ENCODE results near the gene MACC1.

The MACC1 gene

DNA sequence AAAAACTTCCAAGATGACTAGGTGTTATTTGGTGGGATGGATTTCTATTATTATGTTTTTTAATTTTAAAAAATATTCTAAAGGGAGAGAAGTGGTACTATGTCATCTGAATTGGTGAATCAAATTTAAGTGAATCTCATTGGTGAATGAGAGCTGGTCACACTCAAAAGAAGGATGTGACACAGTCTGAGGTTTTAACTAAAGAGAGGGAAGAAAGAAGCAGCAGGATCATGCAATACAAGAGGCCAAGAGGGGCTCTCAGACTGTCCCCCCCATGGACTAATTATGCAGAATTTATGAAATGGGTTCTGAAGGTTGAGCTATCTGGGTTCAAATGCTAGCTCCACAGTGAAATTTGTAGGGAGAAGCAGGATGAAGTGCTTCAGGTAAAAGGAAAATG lies 16.2 kb downstream of the MACC1 start:
- TF ChIP-seq EZH2 (IDR thresholded peaks at IDR 0.05; ENCODE audit: borderline replicate concordance, low read length): no peak
- TF ChIP-seq CTCF (IDR thresholded peaks at IDR 0.05; ENCODE audit: low read length): no peak
- Histone ChIP-seq H4K20me1 (ENCODE audit: insufficient read depth, low read length) (no peaks in the 10 kb centered on the region), H2AFZ (ENCODE audit: low read length) (no peak overlapping the region), H3K27ac (ENCODE audit: low read depth, low read length, poor library complexity, severe bottlenecking) (peak overlapping the region; percentile 84), H3K4me1 (ENCODE audit: insufficient read depth, low read length, severe bottlenecking) (peaks cover 51% of the 10 kb centered on the region), H3K4me3 (ENCODE audit: low read depth, low read length, poor library complexity, severe bottlenecking) (no peak overlapping the region), H3F3A (ENCODE audit: insufficient read depth, low read length) (peaks cover 15% of the 10 kb centered on the region; the same call in 1 of the 2 replicates), H3K4me2 (ENCODE audit: low read length) (peak overlapping the region; percentile 44), H3K79me2 (ENCODE audit: insufficient read depth, low read length) (peaks cover 18% of the 10 kb centered on the region), H3K9me3 (ENCODE audit: low read length) (no peaks in the 10 kb centered on the region), H3K9me2 (ENCODE audit: low read depth, low read length) (no peaks in the 10 kb centered on the region), H3K9ac (ENCODE audit: low read length) (peak overlapping the region; percentile 0; the same call in 1 of the 2 replicates), H3K36me3 (ENCODE audit: insufficient read depth, low read length) (peaks cover 22% of the 10 kb centered on the region), H3K27me3 (ENCODE audit: insufficient read depth, low read length) (no peaks in the 10 kb centered on the region)

DNA sequence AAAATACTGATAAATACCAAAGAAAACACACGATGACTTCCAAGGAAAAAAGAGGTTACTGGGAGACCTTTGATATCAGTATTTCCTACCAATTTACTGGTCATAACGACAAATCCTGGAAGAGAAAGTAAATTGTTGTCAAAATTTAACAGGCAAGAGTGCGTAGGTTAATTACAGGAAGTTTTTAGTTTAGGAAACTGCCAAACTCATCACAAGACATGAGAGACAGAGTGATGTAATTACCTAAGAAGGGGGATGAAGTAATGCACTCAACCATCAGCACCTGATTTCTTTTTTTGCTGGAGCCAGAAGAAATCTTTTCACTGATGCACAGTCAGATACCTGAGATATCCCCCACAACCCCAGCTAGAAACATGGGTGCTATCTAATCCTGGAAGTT lies 16.8 kb downstream of the MACC1 start:
- Histone ChIP-seq H2AFZ (ENCODE audit: low read length) (no peak overlapping the region), H3K4me2 (ENCODE audit: low read length) (peak overlapping the region; percentile 44; the same call in 1 of the 2 replicates), H3K36me3 (ENCODE audit: insufficient read depth, low read length) (peaks cover 19% of the 10 kb centered on the region), H3K9ac (ENCODE audit: low read length) (peak overlapping the region; percentile 0), H3K9me2 (ENCODE audit: low read depth, low read length) (no peaks in the 10 kb centered on the region), H3K27ac (ENCODE audit: low read depth, low read length, poor library complexity, severe bottlenecking) (peak overlapping the region; percentile 84), H3F3A (ENCODE audit: insufficient read depth, low read length) (peaks cover 15% of the 10 kb centered on the region; the same call in 1 of the 2 replicates), H3K4me3 (ENCODE audit: low read depth, low read length, poor library complexity, severe bottlenecking) (no peak overlapping the region), H3K4me1 (ENCODE audit: insufficient read depth, low read length, severe bottlenecking) (peaks cover 52% of the 10 kb centered on the region), H3K9me3 (ENCODE audit: low read length) (no peaks in the 10 kb centered on the region), H3K27me3 (ENCODE audit: insufficient read depth, low read length) (no peaks in the 10 kb centered on the region), H4K20me1 (ENCODE audit: insufficient read depth, low read length) (no peaks in the 10 kb centered on the region), H3K79me2 (ENCODE audit: insufficient read depth, low read length) (peaks cover 18% of the 10 kb centered on the region)
- no peak for TF ChIP-seq EZH2 (IDR thresholded peaks at IDR 0.05; ENCODE audit: borderline replicate concordance, low read length)
- no peak for TF ChIP-seq CTCF (IDR thresholded peaks at IDR 0.05; ENCODE audit: low read length)

DNA sequence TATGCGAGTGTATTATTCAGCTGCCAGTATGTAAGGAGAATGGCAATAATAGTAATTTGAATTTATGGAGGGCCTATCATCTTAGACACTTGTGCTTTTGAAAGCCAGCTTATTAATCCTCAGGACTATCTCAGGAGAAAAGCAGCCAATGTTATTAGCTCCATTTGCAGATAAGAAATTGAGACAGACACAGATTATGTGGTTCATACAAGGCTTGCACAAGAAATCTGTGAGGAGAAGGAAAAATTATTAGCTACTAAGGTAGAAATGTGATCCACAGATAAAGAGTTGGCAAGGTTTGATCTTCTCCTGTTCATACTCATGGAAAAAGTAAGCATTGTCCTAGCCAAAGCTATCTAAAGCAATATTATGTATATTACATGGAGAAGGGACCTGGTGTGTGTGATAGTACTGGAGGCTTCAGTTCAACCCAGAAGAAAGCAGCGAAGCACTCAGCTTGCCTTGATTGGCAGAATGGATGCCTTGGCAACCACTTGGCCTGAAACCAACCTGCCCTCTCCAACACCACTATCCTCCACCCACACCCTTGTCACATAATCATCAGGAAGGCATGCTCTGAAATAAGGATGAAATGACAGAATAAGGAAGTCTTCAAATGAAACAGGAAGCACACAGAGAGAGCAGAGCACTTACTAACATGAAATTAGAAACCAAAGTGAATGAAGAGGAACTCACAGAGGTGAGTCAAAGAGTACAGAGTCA lies 18.0 kb downstream of the MACC1 start:
- Histone ChIP-seq H3K4me1 (ENCODE audit: insufficient read depth, low read length, severe bottlenecking) (peaks cover 64% of the 10 kb centered on the region), H3K9me2 (ENCODE audit: low read depth, low read length) (no peaks in the 10 kb centered on the region), H2AFZ (ENCODE audit: low read length) (no peak overlapping the region), H3K36me3 (ENCODE audit: insufficient read depth, low read length) (peaks cover 19% of the 10 kb centered on the region; the same call in 1 of the 2 replicates), H3K4me3 (ENCODE audit: low read depth, low read length, poor library complexity, severe bottlenecking) (peak overlapping the region; percentile 15), H3K27me3 (ENCODE audit: insufficient read depth, low read length) (no peaks in the 10 kb centered on the region), H3K9ac (ENCODE audit: low read length) (peak overlapping the region; percentile 22; the same call in 1 of the 2 replicates), H3F3A (ENCODE audit: insufficient read depth, low read length) (peaks cover 15% of the 10 kb centered on the region; the same call in 1 of the 2 replicates), H3K27ac (ENCODE audit: low read depth, low read length, poor library complexity, severe bottlenecking) (peak overlapping the region; percentile 84), H4K20me1 (ENCODE audit: insufficient read depth, low read length) (no peaks in the 10 kb centered on the region), H3K9me3 (ENCODE audit: low read length) (no peaks in the 10 kb centered on the region), H3K4me2 (ENCODE audit: low read length) (peak overlapping the region; percentile 62), H3K79me2 (ENCODE audit: insufficient read depth, low read length) (peaks cover 8% of the 10 kb centered on the region)
- TF ChIP-seq EZH2 (IDR thresholded peaks at IDR 0.05; ENCODE audit: borderline replicate concordance, low read length): no peak
- no peak for TF ChIP-seq CTCF (IDR thresholded peaks at IDR 0.05; ENCODE audit: low read length)

Measured in OCI-LY1 (cell line).